Lower lobe of right lung (tissue), 2 donors: Measurements from ENCODE around the gene SLC38A8. TPM values are rescaled to one million over a fixed set of nuclear protein-coding genes. Genes with fewer than 3 reads are reported as not detected.

Experiments used
- ATAC-seq, 2 donors: fragments of 200-7000 bp; cut with Tn5 transposase; one replicate each; pipeline ENCODE4 v1.9.1; 2020 to 2022; ENCODE audit warnings: mild to moderate bottlenecking in 2 of 2, moderate library complexity in 2 of 2
- DNase-seq: peaks from one replicate; pipeline ENCODE4 v3.0.0-alpha.2; 2020
- H3K27ac ChIP-seq: fragments of 200-600 bp; one replicate; pipeline ENCODE4 v1.8.0; 2022
- H3K27me3 ChIP-seq: fragments of 200-600 bp; one replicate; pipeline ENCODE4 v1.8.0; 2022; ENCODE audit warnings: low read depth
- H3K36me3 ChIP-seq: fragments of 200-600 bp; one replicate; pipeline ENCODE4 v1.8.0; 2022; ENCODE audit warnings: mild to moderate bottlenecking
- H3K4me1 ChIP-seq: fragments of 200-600 bp; one replicate; pipeline ENCODE4 v1.8.0; 2022
- H3K4me3 ChIP-seq: fragments of 200-600 bp; one replicate; pipeline ENCODE4 v1.8.0; 2022; ENCODE audit warnings: mild to moderate bottlenecking
- H3K9me3 ChIP-seq: fragments of 200-600 bp; one replicate; pipeline ENCODE4 v1.8.0; 2022
- CTCF ChIP-seq: fragments of 200-600 bp; IDR thresholded peaks from one replicate; pipeline ENCODE4 v1.8.0; 2022; ENCODE audit warnings: antibody characterized with exemption, mild to moderate bottlenecking
- intact Hi-C: fragments of 100-400 bp; cut with DNase I; formaldehyde crosslinking; loops from one replicate; pipeline ENCODE4 v1.11.0; 2022
- total RNA-seq: library from RNA; stranded (reverse); fragmentation: NEBNext Ultra II Directional; extraction: Animal tissue kit (Norgen Biotek cat#: 25700); gene quantifications from one replicate; pipeline ENCODE4 v1.2.1, GENCODE V29; 2021
- donor health status: DM: no; HTN: yes; CAD: no; lungs with severe emphysema.

Gene SLC38A8
- total RNA-seq, 1 donor from 2014 or later, result not detected

- Histone ChIP-seq H3K4me1 (no peaks in the 10 kb centered on the region), H3K36me3 (no peaks in the 10 kb centered on the region), H3K27me3 (peaks cover 17% of the 10 kb centered on the region), H3K27ac (no peak overlapping the region), H3K9me3 (no peaks in the 10 kb centered on the region), H3K4me3 (no peak overlapping the region)
- no peak for DNase-seq
- ATAC-seq, result no peak
- intact Hi-C loops, result no loop called here
- TF ChIP-seq CTCF, result no peak
Measured at GRCh38 chr16:84005391-84005790, 37.2 kb downstream of the SLC38A8 start.

GRCh38 chr16:84004442-84004841 is 38.2 kb downstream of the SLC38A8 start:
- intact Hi-C loops, result no loop called here
- H3K9me3 ChIP-seq, result no peaks in the 10 kb centered on the region
- no peak overlapping the region for H3K4me3 ChIP-seq
- H3K27me3 ChIP-seq, result peaks cover 17% of the 10 kb centered on the region
- no peak overlapping the region for H3K27ac ChIP-seq
- DNase-seq (no peak), ATAC-seq (no peak)
- no peaks in the 10 kb centered on the region for H3K36me3 ChIP-seq
- TF ChIP-seq CTCF, result no peak
- H3K4me1 ChIP-seq, result no peaks in the 10 kb centered on the region

- no peak overlapping the region for H3K4me3 ChIP-seq
- no peak for ATAC-seq
- no peaks in the 10 kb centered on the region for H3K36me3 ChIP-seq
- TF ChIP-seq CTCF, result no peak
- intact Hi-C loops, result no loop called here
- no peak overlapping the region for H3K27ac ChIP-seq
- H3K9me3 ChIP-seq, result no peaks in the 10 kb centered on the region
- DNase-seq, result no peak
- H3K27me3 ChIP-seq, result peaks cover 29% of the 10 kb centered on the region
- no peaks in the 10 kb centered on the region for H3K4me1 ChIP-seq
Measured at GRCh38 chr16:84003038-84003437, 39.6 kb downstream of the SLC38A8 start.

GRCh38 chr16:84001726-84002125 is 40.9 kb downstream of the SLC38A8 start:
- no peak for ATAC-seq
- Histone ChIP-seq H3K27ac (no peak overlapping the region), H3K27me3 (peaks cover 34% of the 10 kb centered on the region), H3K4me1 (no peaks in the 10 kb centered on the region), H3K9me3 (no peaks in the 10 kb centered on the region), H3K4me3 (no peak overlapping the region), H3K36me3 (no peaks in the 10 kb centered on the region)
- TF ChIP-seq CTCF, result no peak
- DNase-seq, result no peak
- intact Hi-C loops, result no loop called here

- no peak overlapping the region for H3K4me3 ChIP-seq
- H3K9me3 ChIP-seq, result no peaks in the 10 kb centered on the region
- no peaks in the 10 kb centered on the region for H3K4me1 ChIP-seq
- no peak for ATAC-seq
- intact Hi-C loops, result no loop called here
- H3K36me3 ChIP-seq, result no peaks in the 10 kb centered on the region
- DNase-seq, result no peak
- no peak for TF ChIP-seq CTCF
- peaks cover 39% of the 10 kb centered on the region for H3K27me3 ChIP-seq
- H3K27ac ChIP-seq, result no peak overlapping the region
Measured at GRCh38 chr16:84000989-84001642, 41.5 kb downstream of the SLC38A8 start.
